Thoracic aorta (tissue), 2 donors: ENCODE results near the gene STAU1. TPM values are rescaled to one million over a fixed set of nuclear protein-coding genes. Genes with fewer than 3 reads are reported as not detected.

Experiments used
- ATAC-seq: fragments of 150-250 bp; one replicate; pipeline ENCODE4 v1.8.0; 2017; ENCODE audit warnings: low read depth; ENCODE audit not compliant: insufficient number of reproducible peaks, low FRiP score
- DNase-seq: peaks from one replicate; pipeline ENCODE4 v3.0.0-alpha.2; 2020; ENCODE audit warnings: low spot score
- H3K27ac ChIP-seq, 2 donors: fragments of 200-600 bp; sonication (generic); 1 replicate in 1 of 2; 2 replicates in 1 of 2; pipeline ENCODE4 v1.5.1; 2016; ENCODE audit warnings: mild to moderate bottlenecking in 2 of 2, moderate library complexity in 2 of 2
- H3K27me3 ChIP-seq: fragments of 200-600 bp; sonication (generic); replicated peaks from 2 replicates; pipeline ENCODE4 v1.6.0; 2016; ENCODE audit warnings: mild to moderate bottlenecking; ENCODE audit not compliant: insufficient read depth
- H3K36me3 ChIP-seq: fragments of 200-600 bp; sonication (generic); one replicate; pipeline ENCODE4 v1.5.1; 2016
- H3K4me1 ChIP-seq, 2 donors: fragments of 200-600 bp; sonication (generic); 1 replicate in 1 of 2; 2 replicates in 1 of 2; pipeline versions ENCODE4 v1.5.1 to v1.6.0; 2016; ENCODE audit warnings: low read depth in 2 of 2, mild to moderate bottlenecking in 1 of 2; ENCODE audit not compliant: control insufficient read depth in 1 of 2
- H3K4me3 ChIP-seq: fragments of 200-600 bp; sonication (generic); 2 replicates; pipeline ENCODE4 v1.5.1; 2016; ENCODE audit warnings: mild to moderate bottlenecking
- H3K9me3 ChIP-seq: fragments of 200-600 bp; sonication (generic); 2 replicates; pipeline ENCODE4 v1.5.1; 2016
- total RNA-seq, 2 donors: library from RNA; depleted of rRNA; stranded (reverse); fragments of >200 nt; gene quantifications; one replicate each; pipeline versions ENCODE4 v1.1.0 to v1.2.3, GENCODE V29; 2016
- TF ChIP-seq, protein P1 (sequence below): fragments of 200-600 bp; sonication (generic); IDR thresholded peaks from one replicate; pipeline ENCODE4 v1.5.1; 2019; ENCODE audit warnings: antibody characterized with exemption

Gene STAU1
- total RNA-seq, 2 donors from 2014 or later = 54.0 to 94.2 TPM

DNA sequence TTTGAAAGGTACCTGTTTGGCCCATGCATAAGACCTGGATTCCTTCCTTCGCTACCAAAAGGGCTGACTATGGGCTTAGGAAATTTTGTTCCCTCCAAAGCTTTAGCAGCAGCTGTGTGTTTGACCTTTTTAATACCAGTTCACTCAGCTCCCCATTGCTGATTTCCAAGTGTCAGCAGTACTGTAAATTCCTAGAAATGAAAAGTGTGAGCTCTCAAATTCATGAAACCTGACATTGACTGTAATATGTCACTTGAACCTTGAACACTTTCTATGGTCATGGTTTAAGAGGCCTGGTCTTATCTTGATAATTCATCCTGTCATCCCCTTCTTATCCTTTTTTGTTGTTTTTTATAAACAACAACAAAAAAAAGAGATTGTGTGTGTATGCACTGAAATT is 31.7 kb downstream of the STAU1 start:
- no peak overlapping the region for H3K4me3 ChIP-seq
- peaks cover 11% of the 10 kb centered on the region for H3K36me3 ChIP-seq
- DNase-seq = no peak
- H3K4me1 ChIP-seq = no peaks in the 10 kb centered on the region
- TF ChIP-seq, protein P1, sequence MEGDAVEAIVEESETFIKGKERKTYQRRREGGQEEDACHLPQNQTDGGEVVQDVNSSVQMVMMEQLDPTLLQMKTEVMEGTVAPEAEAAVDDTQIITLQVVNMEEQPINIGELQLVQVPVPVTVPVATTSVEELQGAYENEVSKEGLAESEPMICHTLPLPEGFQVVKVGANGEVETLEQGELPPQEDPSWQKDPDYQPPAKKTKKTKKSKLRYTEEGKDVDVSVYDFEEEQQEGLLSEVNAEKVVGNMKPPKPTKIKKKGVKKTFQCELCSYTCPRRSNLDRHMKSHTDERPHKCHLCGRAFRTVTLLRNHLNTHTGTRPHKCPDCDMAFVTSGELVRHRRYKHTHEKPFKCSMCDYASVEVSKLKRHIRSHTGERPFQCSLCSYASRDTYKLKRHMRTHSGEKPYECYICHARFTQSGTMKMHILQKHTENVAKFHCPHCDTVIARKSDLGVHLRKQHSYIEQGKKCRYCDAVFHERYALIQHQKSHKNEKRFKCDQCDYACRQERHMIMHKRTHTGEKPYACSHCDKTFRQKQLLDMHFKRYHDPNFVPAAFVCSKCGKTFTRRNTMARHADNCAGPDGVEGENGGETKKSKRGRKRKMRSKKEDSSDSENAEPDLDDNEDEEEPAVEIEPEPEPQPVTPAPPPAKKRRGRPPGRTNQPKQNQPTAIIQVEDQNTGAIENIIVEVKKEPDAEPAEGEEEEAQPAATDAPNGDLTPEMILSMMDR = no peak
- H3K27me3 ChIP-seq = no peaks in the 10 kb centered on the region
- no peak for ATAC-seq
- H3K9me3 ChIP-seq = no peaks in the 10 kb centered on the region
- H3K27ac ChIP-seq = no peak overlapping the region

DNA sequence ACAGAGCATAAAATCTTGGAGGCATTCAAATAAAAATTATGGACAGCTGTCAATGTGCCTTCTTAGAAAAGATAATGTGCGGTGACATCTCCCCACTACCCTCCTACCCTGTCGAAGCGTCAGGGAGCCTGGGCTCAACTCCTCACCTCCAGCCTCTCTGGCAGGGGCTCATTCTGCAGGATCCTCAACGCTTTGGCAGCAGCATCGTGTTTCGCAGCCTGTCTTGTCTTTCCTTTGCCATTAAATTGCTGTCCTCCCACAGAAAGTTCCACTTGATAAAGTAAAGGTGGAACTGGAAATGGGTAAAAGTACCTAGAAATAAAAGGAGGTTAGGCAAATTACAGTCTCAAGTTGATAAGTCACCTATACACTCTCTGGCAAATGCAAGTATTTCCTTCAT is 36.7 kb downstream of the STAU1 start:
- no peak for DNase-seq
- peaks cover 0 to 13% of the 10 kb centered on the region in 2 donors for H3K4me1 ChIP-seq
- peaks cover 24% of the 10 kb centered on the region for H3K36me3 ChIP-seq
- H3K27ac ChIP-seq = no peak overlapping the region
- no peaks in the 10 kb centered on the region for H3K27me3 ChIP-seq
- H3K4me3 ChIP-seq = no peak overlapping the region
- H3K9me3 ChIP-seq = no peaks in the 10 kb centered on the region
- TF ChIP-seq, protein P1 = no peak
- ATAC-seq = no peak

DNA sequence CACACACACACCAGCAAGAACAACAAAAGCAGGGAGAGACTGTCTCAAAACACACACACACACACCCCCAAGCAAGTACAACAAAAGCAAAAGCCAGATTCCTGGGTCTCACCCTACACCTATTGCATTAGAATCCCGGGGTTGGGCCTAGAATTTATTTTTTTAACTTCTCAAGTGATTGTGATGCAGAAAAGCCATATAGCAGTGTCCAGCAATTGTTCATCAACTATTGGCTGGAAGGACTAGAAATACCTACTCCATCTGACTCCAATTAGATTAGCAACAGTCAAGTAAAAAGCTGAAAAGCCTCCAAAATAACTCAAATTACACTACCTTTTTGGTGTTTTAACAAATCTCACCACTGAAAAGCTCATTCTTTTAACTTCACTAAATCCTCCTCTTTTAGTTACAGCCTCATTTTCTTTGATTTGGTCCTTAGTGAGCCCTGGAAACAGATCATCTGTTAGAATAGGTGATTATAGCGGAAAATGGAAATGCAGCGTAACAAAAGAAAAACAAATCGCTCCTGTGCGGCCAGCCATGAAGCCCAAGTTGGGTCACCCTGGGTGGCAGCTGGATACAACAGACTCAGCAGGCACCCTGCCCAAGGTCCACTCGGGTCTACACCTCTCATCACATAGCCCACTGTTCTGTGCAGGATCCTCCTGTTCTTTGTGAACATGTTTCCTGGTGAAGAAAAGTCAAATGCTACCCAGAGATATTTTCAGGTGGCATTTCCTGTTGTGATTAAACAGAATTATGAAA is 38.7 kb downstream of the STAU1 start:
- peaks cover 22% of the 10 kb centered on the region for H3K36me3 ChIP-seq
- H3K4me3 ChIP-seq = no peak overlapping the region
- H3K27me3 ChIP-seq = no peaks in the 10 kb centered on the region
- ATAC-seq (no peak), DNase-seq (no peak)
- no peaks in the 10 kb centered on the region for H3K9me3 ChIP-seq
- no peak overlapping the region for H3K27ac ChIP-seq
- TF ChIP-seq, protein P1 = no peak
- peaks cover 0 to 13% of the 10 kb centered on the region in 2 donors for H3K4me1 ChIP-seq

DNA sequence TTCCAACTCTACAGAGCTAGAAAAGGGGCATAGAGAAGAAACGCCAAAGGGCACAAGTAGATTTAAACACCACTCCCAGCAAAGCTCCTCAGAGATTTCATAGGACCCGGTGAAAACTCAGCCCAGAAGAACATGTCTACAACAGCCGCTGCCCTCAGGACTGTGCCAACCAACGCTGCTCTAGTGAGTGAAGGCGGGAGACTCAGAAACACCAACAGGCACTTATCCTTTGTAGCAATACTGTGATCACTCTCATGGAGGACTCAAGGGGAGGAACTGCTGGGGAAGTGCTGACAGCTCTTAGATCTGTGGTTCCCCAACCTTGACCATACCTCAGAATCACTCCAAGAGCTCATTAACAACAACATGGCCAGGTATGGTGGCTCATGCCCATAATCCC is 39.5 kb downstream of the STAU1 start:
- H3K9me3 ChIP-seq = no peaks in the 10 kb centered on the region
- H3K4me1 ChIP-seq = peaks cover 0 to 13% of the 10 kb centered on the region in 2 donors
- TF ChIP-seq, protein P1 = no peak
- no peaks in the 10 kb centered on the region for H3K27me3 ChIP-seq
- DNase-seq (no peak), ATAC-seq (no peak)
- no peak overlapping the region for H3K4me3 ChIP-seq
- peaks cover 20% of the 10 kb centered on the region for H3K36me3 ChIP-seq
- H3K27ac ChIP-seq = peak overlapping the region in 1 of 2 donors; percentile 25

DNA sequence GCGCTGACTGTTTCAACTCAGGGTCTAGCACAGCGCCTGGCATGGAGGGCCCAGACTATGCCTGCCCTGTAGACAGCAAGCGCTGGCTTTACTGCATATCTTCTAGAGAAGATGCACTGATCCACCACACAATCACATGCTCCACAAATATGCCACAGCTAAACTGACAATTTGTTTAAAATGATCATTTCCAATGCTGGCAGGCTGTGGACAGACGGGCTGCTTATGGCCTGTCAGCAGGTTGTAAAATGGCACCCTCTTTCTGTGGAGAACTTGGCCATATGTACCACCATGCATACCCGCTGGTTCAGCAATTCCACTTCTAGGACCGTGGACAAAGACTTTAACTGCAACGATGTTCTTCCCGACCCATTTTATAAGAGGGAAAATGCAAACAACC is 40.8 kb downstream of the STAU1 start:
- peaks cover 0 to 13% of the 10 kb centered on the region in 2 donors for H3K4me1 ChIP-seq
- H3K36me3 ChIP-seq = peaks cover 20% of the 10 kb centered on the region
- TF ChIP-seq, protein P1 = no peak
- no peaks in the 10 kb centered on the region for H3K9me3 ChIP-seq
- no peak overlapping the region for H3K27ac ChIP-seq
- ATAC-seq = no peak
- H3K27me3 ChIP-seq = no peaks in the 10 kb centered on the region
- DNase-seq = no peak
- no peak overlapping the region for H3K4me3 ChIP-seq
